HepG2 (cell line): Measurements from ENCODE around the gene NUDT3. TPM values are rescaled to one million over a fixed set of nuclear protein-coding genes. Genes with fewer than 3 reads are reported as not detected.
A peak's percentile ranks its signal among the peaks of the same experiment; 100 is the strongest.

Experiments used
- ARID5B ChIP-seq: IDR thresholded peaks from 2 replicates; pipeline ENCODE4 v1.4.0; 2020; ENCODE audit warnings: mild to moderate bottlenecking, missing genetic modification reagents
- CAMTA2 ChIP-seq: sonication (generic); formaldehyde crosslinking; IDR thresholded peaks from 2 replicates; pipeline ENCODE4 v1.4.0; 2020; ENCODE audit warnings: mild to moderate bottlenecking, missing genetic modification reagents, borderline replicate concordance
- GATAD2A ChIP-seq: IDR thresholded peaks from 2 replicates; pipeline ENCODE4 v1.6.1; 2016
- HNF4A ChIP-seq: sonication (generic); formaldehyde crosslinking; IDR thresholded peaks from 2 replicates; pipeline ENCODE4 v1.4.0; 2020; ENCODE audit warnings: missing genetic modification reagents
- HNRNPK ChIP-seq: fragments of 200-400 bp; formaldehyde crosslinking; IDR thresholded peaks from 2 replicates; pipeline ENCODE4 v1.6.1; 2018; ENCODE audit warnings: low read length, low read depth, moderate library complexity, mild to moderate bottlenecking; ENCODE audit not compliant: poor library complexity, severe bottlenecking
- KDM4B ChIP-seq: sonication (generic); formaldehyde crosslinking; IDR thresholded peaks from 2 replicates; pipeline ENCODE4 v1.4.0; 2020; ENCODE audit warnings: missing genetic modification reagents
- MLX ChIP-seq: IDR thresholded peaks from 2 replicates; pipeline ENCODE4 v1.6.1; 2016
- MXI1 ChIP-seq: IDR thresholded peaks from 3 replicates; pipeline ENCODE4 v1.6.1; 2012; ENCODE audit warnings: low read depth, low read length, inconsistent platforms, borderline replicate concordance
- NCOR1 ChIP-seq: fragments of 200-600 bp; sonication (generic); IDR thresholded peaks from 2 replicates; pipeline ENCODE4 v1.7.0; 2017; ENCODE audit warnings: antibody characterized with exemption, low read length, borderline replicate concordance
- NFAT5 ChIP-seq: sonication (generic); formaldehyde crosslinking; IDR thresholded peaks from 2 replicates; pipeline ENCODE4 v1.4.0; 2020; ENCODE audit warnings: missing genetic modification reagents
- POGK ChIP-seq: sonication (generic); formaldehyde crosslinking; conservative IDR thresholded peaks from 2 replicates; pipeline ENCODE4 v1.8.0; 2022; ENCODE audit warnings: mild to moderate bottlenecking, moderate library complexity, missing genetic modification reagents
- RARA ChIP-seq: IDR thresholded peaks from 2 replicates; pipeline ENCODE4 v1.6.1; 2016; ENCODE audit warnings: missing genetic modification reagents, missing compliant biosample characterization
- RXRA ChIP-seq: sonication (generic); formaldehyde crosslinking; IDR thresholded peaks from 2 replicates; pipeline ENCODE4 v1.5.1; 2020; ENCODE audit warnings: missing genetic modification reagents
- SAP130 ChIP-seq: IDR thresholded peaks from 2 replicates; pipeline ENCODE4 v1.6.1; 2016; ENCODE audit warnings: low read depth
- ZBTB14 ChIP-seq: sonication (generic); formaldehyde crosslinking; IDR thresholded peaks from 2 replicates; pipeline ENCODE4 v1.4.0; 2020; ENCODE audit warnings: missing genetic modification reagents
- ZNF17 ChIP-seq: sonication (generic); formaldehyde crosslinking; IDR thresholded peaks from 2 replicates; pipeline ENCODE4 v1.5.0; 2020; ENCODE audit warnings: mild to moderate bottlenecking, missing genetic modification reagents
- ZNF256 ChIP-seq: sonication (generic); formaldehyde crosslinking; conservative IDR thresholded peaks from 2 replicates; pipeline ENCODE4 v1.4.0; 2020; ENCODE audit warnings: missing genetic modification reagents
- ZNF644 ChIP-seq: IDR thresholded peaks from 2 replicates; pipeline ENCODE4 v1.6.1; 2016; ENCODE audit warnings: low read depth
- ZNF724P ChIP-seq: sonication (generic); formaldehyde crosslinking; IDR thresholded peaks from 2 replicates; pipeline ENCODE4 v1.8.0; 2022; ENCODE audit warnings: missing genetic modification reagents, borderline replicate concordance
- polyA plus RNA-seq, 8 experiments: library from polyadenylated mRNA; depleted of rRNA in 3 of 8; stranded (reverse) in 7 of 8; unstranded in 1 of 8; fragments of >200 nt; fragmentation: Illumina TruSeq in 4 of 8; extraction: Trizol in 4 of 8; gene quantifications; 2 replicates each; pipeline versions ENCODE4 v1.2.1 to v1.2.3, GENCODE V29; 2011 to 2016; ENCODE audit warnings: low read depth in 4 of 8, missing spikeins in 1 of 8, mixed read lengths in 1 of 8; ENCODE audit not compliant: insufficient read depth in 1 of 8
- total RNA-seq, 5 experiments: library from RNA; depleted of rRNA; stranded (reverse); fragments of >200 nt; fragmentation: Illumina TruSeq; extraction: Trizol; gene quantifications; 2 replicates each; pipeline ENCODE4 v1.2.3, GENCODE V29; 2016; ENCODE audit warnings: low read depth in 1 of 5

Gene NUDT3
- total and polyA plus RNA-seq, 2 of the 13 experiments (the other 11 are each of a cell fraction or from before 2014, with no cell fraction given), result 20.2 to 20.6 TPM

GRCh38 chr6:34274129-34274528 lies 118.3 kb downstream of the NUDT3 start (continued):
- TF ChIP-seq ZBTB14 (CRISPR knock-in tag), result no peak
- no peak for TF ChIP-seq MLX (CRISPR knock-in tag)
- peak; percentile 72 for TF ChIP-seq HNF4A (CRISPR knock-in tag)
- TF ChIP-seq MXI1, result peak; percentile 24; the same call in 1 of the 3 replicates
- TF ChIP-seq ARID5B (CRISPR knock-in tag), result peak; percentile 34; the same call in 1 of the 2 replicates
- peak; percentile 32; the same call in 1 of the 2 replicates for TF ChIP-seq RXRA (CRISPR knock-in tag)
- TF ChIP-seq ZNF644 (CRISPR knock-in tag), result peak; percentile 81
- no peak for TF ChIP-seq NFAT5 (CRISPR knock-in tag)
- TF ChIP-seq KDM4B, result no peak
- peak; percentile 63 for TF ChIP-seq SAP130 (CRISPR knock-in tag)
- TF ChIP-seq NCOR1, result peak; percentile 45; the same call in 1 of the 2 replicates
- TF ChIP-seq GATAD2A (CRISPR knock-in tag), result peak; percentile 41; the same call in 1 of the 2 replicates
- no peak for TF ChIP-seq HNRNPK
- TF ChIP-seq CAMTA2 (CRISPR knock-in tag), result no peak
- TF ChIP-seq ZNF17 (CRISPR knock-in tag), result no peak
- peak; percentile 76 for TF ChIP-seq RARA (CRISPR knock-in tag)
- no peak for TF ChIP-seq ZNF724P
- TF ChIP-seq POGK (CRISPR knock-in tag), result no peak
- no peak for TF ChIP-seq ZNF256
